Fibroblast of skin of right quadriceps (primary cell): ENCODE data around the gene IQSEC3.
"Not testable (repeated sequence)": the region's sequence is repeated elsewhere in the genome, so short reads cannot be mapped to it uniquely, and the experiment has no call there.

Experiments used
- DNase-seq: peaks from one replicate; pipeline ENCODE4 v3.0.0-alpha.2; 2013

Gene IQSEC3

DNA sequence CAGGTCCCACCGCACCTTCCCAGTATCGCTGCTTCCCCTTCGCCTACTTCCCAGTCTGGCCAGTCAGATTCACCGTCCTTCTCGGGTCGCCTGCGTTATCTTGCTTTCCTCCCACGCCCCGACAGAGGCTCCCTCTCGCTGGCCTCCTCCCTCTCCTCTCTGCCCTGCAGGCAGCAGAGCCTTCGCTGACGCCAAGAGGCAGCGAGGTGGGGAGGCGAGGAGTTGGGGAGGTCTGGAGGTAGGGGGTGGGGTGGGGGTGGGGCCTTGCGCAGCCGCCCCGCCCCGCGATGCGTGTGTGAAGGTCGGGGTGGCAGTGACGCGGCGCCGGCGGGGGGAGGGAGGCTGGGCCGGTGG lies at the start of gene IQSEC3:
Gene IQSEC3 (plus strand): TSS at position 340 of the 354 bp plus-strand sequence. CDS start 116 bp downstream, outside the sequence.
- not testable (repeated sequence) for DNase-seq

- not testable (repeated sequence) for DNase-seq
Observed at GRCh38 chr12:17370-18340, 48.9 kb upstream of the IQSEC3 start.

- not testable (repeated sequence) for DNase-seq
Observed at GRCh38 chr12:18821-19567, 47.6 kb upstream of the IQSEC3 start.

- not testable (repeated sequence) for DNase-seq
Observed at GRCh38 chr12:19906-20305, 46.7 kb upstream of the IQSEC3 start.

DNA sequence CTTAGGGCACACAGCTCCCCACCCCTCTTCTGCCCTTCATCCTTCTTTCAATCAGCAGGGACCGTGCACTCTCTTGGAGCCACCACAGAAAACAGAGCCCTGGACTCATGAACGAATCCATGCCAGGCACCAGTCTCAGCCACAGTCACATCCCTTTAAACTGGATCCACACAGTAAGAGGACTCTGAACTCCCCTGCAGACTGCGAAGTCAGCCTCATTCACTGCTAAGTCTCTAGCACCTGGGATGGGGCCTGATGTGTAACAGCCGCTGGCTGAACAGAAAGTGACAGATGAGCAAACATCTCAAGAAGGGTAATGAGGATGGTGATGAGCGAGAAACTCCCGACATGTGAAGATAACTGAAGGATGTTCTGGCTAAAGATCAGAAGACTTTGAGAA lies 45.8 kb upstream of the IQSEC3 start:
- no peak for DNase-seq

DNA sequence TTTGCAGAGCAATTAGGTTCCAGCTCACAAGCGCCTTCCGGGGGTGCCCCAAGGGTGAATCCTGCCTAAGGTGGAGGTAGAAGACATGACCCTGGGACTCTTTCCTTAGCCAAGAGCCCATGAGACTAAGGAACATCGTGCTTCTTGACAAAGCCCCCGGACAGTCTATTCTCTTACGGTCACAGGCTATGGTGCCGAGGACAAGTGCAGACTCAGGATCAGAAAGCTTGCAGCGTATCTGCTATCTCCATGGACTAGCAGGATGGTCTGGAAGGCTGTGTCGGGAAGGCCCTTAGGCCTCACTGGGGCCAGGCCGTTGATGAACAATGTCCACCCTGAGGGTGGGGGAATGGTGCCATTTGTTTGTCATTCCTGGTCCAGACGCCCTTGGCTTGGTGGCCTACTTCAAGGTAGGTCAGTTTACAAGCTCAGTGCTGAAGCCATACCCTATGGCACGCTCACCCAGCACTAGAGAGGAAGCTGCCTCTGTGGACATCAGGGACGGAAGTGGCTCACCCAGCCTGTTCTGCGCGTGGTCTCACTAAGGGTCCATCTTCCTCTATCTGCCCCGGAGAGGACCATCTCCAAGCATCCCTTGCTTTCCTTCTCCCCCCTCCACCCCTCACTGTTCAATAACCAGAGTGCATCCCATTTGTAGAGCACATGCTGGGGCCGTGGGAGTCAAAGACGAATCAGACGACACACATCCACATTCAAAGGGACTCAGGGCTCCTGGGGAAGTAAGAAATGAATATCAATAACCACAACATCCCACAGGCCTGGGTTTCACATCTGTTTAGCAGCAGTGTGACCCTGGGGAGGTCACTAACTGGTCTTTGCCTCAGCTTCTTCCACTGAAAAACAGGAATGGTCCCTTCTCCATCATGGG lies 45.0 kb upstream of the IQSEC3 start:
- no peak for DNase-seq

DNA sequence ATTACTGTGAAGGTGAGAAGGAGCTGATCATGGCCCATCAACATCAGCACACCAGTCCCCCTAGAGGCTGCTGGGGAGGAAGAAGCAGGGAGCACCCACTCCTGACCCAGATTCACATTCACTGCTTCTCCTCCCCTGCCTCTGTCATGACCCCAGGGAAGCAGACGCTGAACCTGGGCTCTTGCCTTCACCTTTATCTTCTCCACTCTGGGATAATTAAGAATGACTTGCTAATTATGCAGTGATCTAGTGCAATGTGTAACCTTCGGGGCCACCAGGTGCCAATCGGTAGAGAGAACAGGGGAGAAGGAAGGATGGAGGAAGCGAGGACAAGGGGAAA lies 44.4 kb upstream of the IQSEC3 start:
- no peak for DNase-seq

- no peak for DNase-seq
Observed at GRCh38 chr12:22530-23201, 43.9 kb upstream of the IQSEC3 start.

DNA sequence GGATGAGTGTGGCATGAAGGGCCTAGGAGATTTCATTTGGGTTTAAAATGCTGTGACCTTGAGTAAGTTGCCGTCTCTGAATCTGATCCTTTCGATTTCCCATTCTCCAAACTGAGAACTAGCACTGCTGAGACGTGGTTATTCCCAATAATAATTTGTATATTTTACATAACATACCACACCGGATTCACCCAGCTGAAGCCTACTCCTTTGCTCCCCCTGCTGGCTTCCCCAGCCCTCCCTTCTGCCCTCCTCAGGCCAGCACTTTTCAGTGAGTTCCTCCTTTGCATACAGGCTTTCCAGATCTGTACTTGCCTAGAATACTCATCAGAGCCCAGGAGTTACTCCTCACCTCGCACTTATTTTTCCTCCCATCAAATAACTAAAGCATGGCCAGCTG lies 38.7 kb upstream of the IQSEC3 start:
- DNase-seq, result not testable (repeated sequence)

DNA sequence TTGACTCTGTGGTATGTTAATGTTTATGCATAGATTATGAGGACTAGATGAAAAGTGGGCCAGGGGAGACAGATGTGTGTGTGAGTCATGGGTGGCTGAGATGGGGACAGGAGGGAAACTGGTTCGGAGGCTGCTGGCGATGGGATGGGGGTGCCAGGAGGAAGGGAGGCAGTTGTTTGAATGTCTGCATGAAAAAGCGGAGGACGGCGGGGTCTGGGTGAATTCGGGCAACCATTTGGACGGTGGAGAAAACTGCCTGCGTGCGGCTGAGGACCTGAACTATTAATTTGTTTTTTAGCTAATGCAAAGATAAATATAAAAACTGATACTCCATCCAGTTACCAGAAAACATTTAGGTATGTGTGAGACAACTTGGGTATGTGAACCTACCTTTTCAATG lies 27.8 kb upstream of the IQSEC3 start:
- not testable (repeated sequence) for DNase-seq

- not testable (repeated sequence) for DNase-seq
Observed at GRCh38 chr12:39555-40265, 26.9 kb upstream of the IQSEC3 start.

DNA sequence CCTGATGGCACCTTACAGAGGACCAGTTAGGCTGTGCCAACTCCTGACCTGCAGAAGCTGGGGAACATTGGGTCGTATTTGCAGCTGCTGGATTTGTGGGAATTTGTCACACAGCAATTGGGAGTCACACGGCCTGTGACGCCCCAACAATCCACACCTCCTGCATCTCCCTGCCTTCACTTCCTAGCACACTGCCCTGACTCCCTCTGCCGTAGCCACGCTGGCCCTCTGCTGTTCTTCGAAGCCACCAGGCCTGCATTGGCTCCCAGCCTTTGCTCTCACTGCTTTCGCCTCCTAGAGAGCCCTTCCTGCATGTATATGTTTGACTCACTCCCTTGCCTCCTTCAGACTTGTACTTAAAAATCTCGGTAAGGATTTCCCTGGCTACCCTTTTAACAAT lies 22.2 kb upstream of the IQSEC3 start:
- not testable (repeated sequence) for DNase-seq

- not testable (repeated sequence) for DNase-seq
Observed at GRCh38 chr12:45235-45990, 21.2 kb upstream of the IQSEC3 start.

DNA sequence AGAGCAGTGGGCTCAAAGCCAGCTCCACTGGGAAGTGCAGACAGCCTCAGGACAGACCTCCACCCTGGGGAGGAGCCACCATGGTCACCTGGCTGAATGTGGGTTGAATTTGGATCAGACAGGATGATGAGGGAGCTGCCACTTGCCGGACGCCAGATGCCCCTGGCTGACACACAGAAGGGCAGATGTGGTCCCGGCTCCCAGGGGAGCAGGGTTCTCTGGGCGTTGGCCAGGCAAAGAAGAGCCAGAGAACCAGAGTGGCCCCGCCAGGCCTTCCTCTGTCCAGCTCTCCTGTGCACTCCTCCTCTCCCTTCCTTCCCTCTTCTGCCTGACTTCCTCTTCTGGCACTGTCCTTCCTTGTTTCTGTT lies 20.6 kb upstream of the IQSEC3 start:
- DNase-seq, result not testable (repeated sequence)

- not testable (repeated sequence) for DNase-seq
Observed at GRCh38 chr12:46542-46941, 20.0 kb upstream of the IQSEC3 start.

DNA sequence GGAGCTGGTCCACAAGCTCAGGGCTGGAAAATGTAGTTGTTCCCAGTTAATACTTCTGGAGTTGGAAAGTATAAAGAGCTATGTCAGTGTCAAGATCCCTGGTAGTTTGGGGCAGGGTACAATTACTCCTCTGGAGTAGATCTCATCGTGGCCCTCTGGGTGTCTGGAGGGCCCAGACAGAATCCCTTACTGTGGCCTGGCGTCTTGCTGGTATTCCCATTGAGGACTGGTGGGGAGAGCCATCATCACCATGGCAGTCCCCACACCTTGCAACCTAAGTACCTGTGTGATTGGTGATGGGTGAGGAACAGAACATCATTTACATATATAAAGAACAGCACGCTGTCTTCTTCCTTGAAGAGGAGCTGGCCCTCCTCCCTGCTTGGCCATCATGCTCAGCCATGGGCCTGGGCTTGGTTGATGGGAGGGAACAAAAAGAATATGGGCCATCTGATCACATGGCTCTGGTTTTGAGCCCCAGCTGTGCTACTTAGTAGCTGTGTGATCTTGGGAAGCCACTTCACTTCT lies 18.8 kb upstream of the IQSEC3 start:
- DNase-seq, result not testable (repeated sequence)

DNA sequence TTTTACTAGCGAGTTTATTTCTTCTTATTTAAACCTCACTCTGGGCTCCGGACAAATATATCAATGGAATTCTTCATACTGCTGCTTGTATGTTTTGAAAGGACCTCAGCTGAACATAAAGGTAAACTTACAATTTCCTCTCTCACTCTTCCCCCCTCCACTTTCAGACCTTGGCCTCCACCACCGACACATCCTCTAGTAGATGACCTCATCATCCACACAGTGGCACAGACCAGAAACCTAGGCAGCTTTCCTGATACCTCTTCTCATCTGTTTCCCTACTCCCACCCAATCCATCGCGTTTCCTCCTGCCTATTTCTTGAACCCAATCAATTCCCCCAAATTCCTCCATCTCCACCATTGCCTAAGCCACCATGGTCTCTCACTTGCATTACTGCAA lies 17.4 kb upstream of the IQSEC3 start:
- not testable (repeated sequence) for DNase-seq

DNA sequence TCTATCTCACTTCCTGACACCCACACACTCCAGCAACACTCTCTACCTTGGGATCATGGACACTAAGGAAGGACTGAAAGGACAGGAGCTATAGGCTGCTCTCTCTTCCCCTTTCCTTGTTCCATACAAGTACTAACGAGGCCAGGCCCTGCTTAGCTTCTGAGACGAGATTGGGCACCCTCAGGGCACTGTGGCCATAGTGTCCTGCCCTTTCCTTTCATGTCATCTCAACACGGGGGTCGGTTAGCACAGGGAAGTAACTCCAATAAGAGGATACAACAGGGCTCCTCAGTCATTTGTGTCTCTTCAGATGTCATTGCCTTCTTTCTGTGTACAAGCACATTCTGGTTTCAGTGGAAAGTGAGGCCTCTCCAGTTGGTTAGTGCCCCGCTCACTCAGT lies 15.5 kb upstream of the IQSEC3 start:
- DNase-seq, result not testable (repeated sequence)

- not testable (repeated sequence) for DNase-seq
Observed at GRCh38 chr12:51962-52361, 14.6 kb upstream of the IQSEC3 start.

GRCh38 chr12:52902-53734 lies 13.4 kb upstream of the IQSEC3 start:
- DNase-seq, result not testable (repeated sequence)
